SHP77 (cell line): Measurements from ENCODE around the gene RNF180.
A peak's percentile ranks its signal among the peaks of the same experiment; 100 is the strongest.

Experiments
- DNase-seq, 2 experiments: peaks; one replicate each; lab custom pipeline; 2025; lab: John Stamatoyannopoulos, UW

RNF180 gene, protein sequence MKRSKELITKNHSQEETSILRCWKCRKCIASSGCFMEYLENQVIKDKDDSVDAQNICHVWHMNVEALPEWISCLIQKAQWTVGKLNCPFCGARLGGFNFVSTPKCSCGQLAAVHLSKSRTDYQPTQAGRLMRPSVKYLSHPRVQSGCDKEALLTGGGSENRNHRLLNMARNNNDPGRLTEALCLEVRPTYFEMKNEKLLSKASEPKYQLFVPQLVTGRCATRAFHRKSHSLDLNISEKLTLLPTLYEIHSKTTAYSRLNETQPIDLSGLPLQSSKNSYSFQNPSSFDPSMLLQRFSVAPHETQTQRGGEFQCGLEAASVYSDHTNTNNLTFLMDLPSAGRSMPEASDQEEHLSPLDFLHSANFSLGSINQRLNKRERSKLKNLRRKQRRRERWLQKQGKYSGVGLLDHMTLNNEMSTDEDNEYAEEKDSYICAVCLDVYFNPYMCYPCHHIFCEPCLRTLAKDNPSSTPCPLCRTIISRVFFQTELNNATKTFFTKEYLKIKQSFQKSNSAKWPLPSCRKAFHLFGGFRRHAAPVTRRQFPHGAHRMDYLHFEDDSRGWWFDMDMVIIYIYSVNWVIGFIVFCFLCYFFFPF

DNA sequence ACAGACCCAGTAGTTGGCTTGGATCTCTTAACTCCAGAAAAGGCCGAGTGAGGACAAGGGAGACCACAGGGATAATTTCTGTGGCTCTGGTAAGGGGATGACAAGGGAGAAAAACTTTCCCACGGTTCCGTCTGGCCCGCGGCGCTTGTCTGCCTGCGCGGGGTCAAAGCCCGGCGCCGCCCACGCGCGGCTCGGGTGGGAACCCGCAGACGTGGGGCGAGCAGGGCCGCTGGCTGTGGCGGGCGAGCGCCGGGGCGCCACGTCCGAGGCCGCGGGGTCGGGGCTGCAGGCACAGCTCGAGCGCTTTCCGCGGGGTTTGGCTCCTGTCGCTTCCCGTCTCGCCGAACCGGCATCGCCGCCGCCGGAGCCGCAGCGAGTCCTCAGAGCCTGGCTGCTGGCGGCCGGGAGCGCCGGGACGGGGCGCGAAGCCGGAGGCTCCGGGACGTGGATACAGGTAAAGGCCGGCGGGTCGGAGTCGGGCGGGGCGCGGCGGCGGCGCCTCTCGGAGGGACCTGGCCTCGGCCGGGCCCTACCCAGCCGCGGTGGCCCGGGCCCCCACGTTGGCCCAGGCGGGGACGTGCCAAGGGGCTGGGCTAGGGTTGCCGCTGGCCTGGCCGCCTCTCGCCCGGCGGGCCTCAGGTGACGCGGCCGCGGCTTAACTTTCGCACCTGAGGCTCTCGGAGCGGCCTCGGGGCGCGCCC, at the start of gene RNF180:
TSS of gene RNF180 (plus strand) at position 344 of the 701 bp plus-strand sequence. CDS start 34,965 bp downstream, outside the sequence.
- no peak for DNase-seq

DNA sequence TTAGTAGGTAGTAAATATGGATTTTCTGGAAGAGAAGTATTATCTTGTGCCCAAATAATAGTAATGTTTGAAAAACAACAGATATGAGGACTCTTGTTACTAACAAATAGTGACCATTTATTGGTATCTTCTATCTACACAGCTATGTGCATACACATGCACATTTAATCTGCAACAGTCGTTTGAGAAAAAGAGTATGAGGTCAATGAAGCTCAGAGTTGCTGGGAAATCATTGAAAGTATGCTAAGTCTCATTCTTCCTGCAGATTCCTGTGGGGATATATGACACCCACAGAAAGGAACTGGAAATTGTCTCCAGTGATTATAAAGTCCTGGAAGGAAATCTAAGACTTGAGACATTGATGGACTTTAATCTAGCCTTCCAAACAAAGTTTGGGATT, 40.1 kb upstream of the RNF180 start:
- no peak for DNase-seq

GRCh38 chr5:64126202-64126741, 39.4 kb upstream of the RNF180 start:
- DNase-seq, result no peak

GRCh38 chr5:64140018-64140417, 25.6 kb upstream of the RNF180 start:
- no peak for DNase-seq

- no peak for DNase-seq
Measured at GRCh38 chr5:64144425-64145215, 21.0 kb upstream of the RNF180 start.

DNA sequence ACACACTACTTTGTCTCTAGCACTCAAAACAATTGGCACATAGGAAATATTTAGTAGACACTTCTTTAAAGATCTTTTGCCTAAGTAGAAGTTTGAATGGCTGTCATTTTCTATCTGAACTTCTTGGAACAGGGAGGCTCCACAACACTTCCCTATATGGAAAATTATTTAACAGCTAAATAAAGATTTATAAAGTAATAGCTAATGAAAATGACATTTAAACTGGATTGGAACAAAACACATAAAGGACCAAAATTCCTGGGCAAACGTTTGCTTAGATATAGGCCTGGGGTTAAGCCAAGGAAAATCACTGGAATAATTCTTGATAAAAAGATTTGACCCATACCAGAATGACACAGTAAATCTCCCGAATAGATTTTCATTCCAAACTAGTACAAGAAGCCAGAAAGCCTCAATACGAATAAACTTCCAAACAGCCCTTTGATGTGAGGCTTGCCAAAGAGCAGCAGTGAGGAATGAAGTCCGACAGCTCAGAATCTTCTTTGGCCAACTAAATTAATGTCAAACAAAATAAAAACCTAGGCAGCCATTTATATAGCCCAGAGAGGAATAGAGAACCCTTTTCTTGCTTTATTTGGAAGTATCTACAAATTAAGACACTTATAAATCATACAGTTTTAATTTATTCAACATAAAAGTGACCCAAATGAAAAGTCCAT, 20.3 kb upstream of the RNF180 start:
- DNase-seq, result no peak

GRCh38 chr5:64147379-64147778, 18.3 kb upstream of the RNF180 start:
- no peak for DNase-seq

DNA sequence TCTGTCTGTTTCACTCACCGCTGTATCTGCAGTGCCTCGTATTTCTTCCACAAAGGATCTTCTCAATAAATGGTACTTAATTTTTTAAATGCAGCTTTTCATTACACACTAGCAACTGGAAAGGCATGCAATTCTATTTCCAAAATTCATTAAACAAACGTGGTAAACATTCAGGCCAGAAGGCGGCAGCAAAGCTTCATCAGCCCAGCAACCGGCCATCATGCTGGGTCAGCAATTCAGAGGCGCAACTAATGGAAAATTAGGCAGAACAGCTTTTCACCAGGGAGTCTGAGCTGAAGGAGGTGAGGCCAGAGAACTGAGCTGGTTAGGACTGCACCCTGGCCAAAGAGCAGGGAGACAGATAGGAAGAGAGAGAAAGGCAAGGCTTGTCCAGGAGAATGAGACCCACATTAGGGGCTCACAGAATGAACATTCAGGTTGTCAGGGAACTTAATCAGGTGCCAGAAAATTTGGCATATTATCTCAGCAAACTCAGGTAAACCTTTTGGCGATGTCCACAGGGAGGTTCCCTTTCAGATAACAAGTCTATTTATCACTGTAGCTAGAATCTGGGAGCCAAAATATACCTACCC, 17.7 kb upstream of the RNF180 start:
- DNase-seq, result peak; percentile 15 to 18

DNA sequence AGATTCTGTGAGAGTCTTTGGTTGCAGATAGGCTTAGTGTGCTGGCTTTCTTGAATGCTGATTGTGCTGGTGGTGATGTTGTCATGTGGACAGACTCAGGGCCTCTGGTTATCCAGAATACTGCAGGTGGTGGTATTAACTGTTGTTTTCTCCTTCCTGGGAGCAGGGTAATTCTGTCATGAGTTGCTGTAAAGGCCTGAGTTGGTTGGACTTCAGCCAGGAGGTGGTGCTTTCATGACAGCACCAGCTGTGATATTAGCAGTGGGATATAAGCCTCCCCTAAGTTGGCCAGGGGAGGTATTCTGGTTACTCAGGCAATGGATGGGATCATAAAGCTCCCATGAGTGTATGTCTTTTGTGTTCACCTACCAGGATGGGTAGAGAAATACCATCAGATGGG, 16.4 kb upstream of the RNF180 start:
- no peak for DNase-seq

GRCh38 chr5:64149857-64150521, 15.7 kb upstream of the RNF180 start:
- DNase-seq, result no peak

- DNase-seq, result no peak
Measured at GRCh38 chr5:64156261-64156660, 9.4 kb upstream of the RNF180 start.

- DNase-seq, result no peak
Measured at GRCh38 chr5:64158827-64159226, 6.8 kb upstream of the RNF180 start.

- no peak for DNase-seq
Measured at GRCh38 chr5:64160201-64160600, 5.4 kb upstream of the RNF180 start.

DNA sequence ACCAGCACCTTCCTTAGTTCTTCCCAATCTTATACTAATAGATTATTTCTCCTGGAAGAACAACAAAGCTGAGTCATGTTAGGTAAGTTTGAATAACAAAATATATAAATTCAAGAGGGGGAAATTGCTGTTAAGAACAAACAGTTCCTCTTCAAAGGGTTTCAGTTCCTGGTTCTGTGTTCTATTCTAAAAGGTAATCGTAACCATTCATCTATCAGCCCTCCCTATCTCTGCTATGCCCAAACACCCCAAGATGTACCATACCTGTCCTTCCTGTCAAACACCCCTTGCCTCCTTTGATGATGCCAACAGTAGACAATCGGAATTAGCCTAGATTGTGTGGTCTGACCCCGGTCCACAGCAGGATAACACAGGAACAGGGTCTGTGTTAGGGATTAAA, 4.2 kb upstream of the RNF180 start:
- DNase-seq, result no peak

GRCh38 chr5:64163135-64163534, 2.5 kb upstream of the RNF180 start:
- DNase-seq, result no peak

GRCh38 chr5:64163746-64164145, 1.9 kb upstream of the RNF180 start:
- no peak for DNase-seq

- DNase-seq, result no peak
Measured at GRCh38 chr5:64164166-64164565, 1.5 kb upstream of the RNF180 start.

- no peak for DNase-seq
Measured at GRCh38 chr5:64165160-64165499, 513 bp upstream of the RNF180 start.

DNA sequence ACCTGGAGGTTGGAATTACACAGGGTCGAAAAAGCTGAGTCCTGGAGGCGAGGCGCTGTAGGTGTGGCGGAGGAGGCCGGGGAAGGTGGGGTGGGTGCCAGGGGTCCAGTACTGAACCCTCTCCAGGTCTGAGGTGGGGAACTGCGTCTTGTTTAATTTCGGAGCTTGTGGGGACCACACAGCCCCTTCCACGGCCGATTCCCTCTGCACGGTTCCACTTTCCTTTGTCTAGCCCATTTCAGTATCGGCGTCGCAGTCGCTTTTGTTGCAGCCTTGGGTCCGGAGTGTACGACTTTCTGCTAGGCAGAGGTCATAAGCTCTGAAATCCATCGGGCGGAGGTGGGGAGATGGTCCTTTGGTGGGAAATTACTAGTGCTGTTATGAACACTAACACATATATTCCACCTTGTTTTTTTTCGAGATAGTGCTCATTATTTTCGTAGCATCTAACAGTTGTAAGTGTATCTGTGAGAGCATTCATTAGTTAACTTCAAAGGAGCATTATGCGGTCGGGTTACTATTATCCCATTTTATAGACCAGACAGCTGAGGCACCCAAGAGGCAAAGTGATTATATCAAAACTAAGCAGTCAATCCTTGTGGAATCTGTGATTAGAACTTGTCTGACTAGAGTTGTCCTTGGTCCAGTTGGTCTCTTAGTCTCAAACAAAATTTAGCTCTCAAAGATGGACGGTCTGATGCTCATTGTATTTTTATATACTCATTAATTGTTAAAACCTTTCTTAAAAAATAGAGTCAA, 737 bp downstream of the RNF180 start:
- DNase-seq, result no peak

GRCh38 chr5:64176301-64176700, 10.7 kb downstream of the RNF180 start:
- DNase-seq, result no peak
